Thyroid gland (tissue), 4 donors: ENCODE results near the gene EYA4.

ENCODE experiments used
- CTCF ChIP-seq, 6 experiments: fragments of 200-600 bp in 3 of 6; fragments of 450-650 bp in 3 of 6; sonication (generic) in 3 of 6; IDR thresholded peaks; one replicate each; pipeline ENCODE4 v1.5.1; 2016 to 2019; ENCODE audit warnings: antibody characterized with exemption in 6 of 6, mild to moderate bottlenecking in 2 of 6, inconsistent platforms in 1 of 6, moderate library complexity in 1 of 6
- POLR2A ChIP-seq, 2 donors: fragments of 450-650 bp; IDR thresholded peaks; one replicate each; pipeline ENCODE4 v1.6.1; 2017; ENCODE audit warnings: antibody characterized with exemption in 2 of 2, mild to moderate bottlenecking in 2 of 2, moderate library complexity in 1 of 2

DNA sequence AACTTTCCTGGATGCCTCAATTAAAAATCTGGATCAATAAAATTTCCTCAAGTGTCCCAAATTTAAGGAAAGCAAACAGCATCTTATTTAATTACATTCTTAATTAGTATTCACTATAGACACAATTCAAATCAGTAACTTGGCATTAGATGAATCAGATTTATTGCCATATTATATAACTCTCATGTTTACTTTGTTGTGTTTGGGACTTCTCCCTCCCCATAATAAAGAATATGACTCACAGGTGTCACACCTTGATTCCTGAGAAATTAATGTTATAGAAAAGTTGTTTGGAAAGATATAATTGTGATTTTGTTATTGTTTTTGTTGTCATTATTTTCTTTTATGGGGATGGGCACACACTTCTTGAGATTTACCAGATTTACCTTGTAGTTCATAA, 18.4 kb downstream of the EYA4 start:
- TF ChIP-seq CTCF (IDR thresholded peaks at IDR 0.05), result no peak
- TF ChIP-seq POLR2A (IDR thresholded peaks at IDR 0.05), result no peak
